ENCODE results near the gene HLA-B.
A peak's percentile ranks its signal among the peaks of the same experiment; 100 is the strongest.
"Not testable (repeated sequence)": the region's sequence is repeated elsewhere in the genome, so short reads cannot be mapped to it uniquely, and the experiment has no call there.

HLA-B gene

GRCh38 chr6:31381666-31382065 is 24.7 kb upstream of the HLA-B start:
- DNase-seq: no peak

GRCh38 chr6:31379850-31380249 is 22.9 kb upstream of the HLA-B start:
- no peak for DNase-seq

GRCh38 chr6:31378721-31379103 is 21.7 kb upstream of the HLA-B start:
- no peak for DNase-seq

- DNase-seq: no peak
These were observed 21.2 kb upstream of the HLA-B start for GRCh38 chr6:31378062-31378720.

- DNase-seq: no peak
These were observed 20.1 kb upstream of the HLA-B start for GRCh38 chr6:31377029-31377428.

GRCh38 chr6:31375699-31376098 is 18.7 kb upstream of the HLA-B start:
- DNase-seq: no peak

- DNase-seq: not testable (repeated sequence)
These were observed 17.1 kb upstream of the HLA-B start for GRCh38 chr6:31374118-31374517.

GRCh38 chr6:31368461-31368860 is 11.5 kb upstream of the HLA-B start:
- DNase-seq: no peak

- peak; percentile 82 to 89 for DNase-seq
These were observed 9.9 kb upstream of the HLA-B start for GRCh38 chr6:31366693-31367470.

- no peak for DNase-seq
These were observed 8.9 kb upstream of the HLA-B start for GRCh38 chr6:31365864-31366263.

GRCh38 chr6:31363811-31364210 is 6.8 kb upstream of the HLA-B start:
- DNase-seq: no peak

GRCh38 chr6:31362751-31363150 is 5.8 kb upstream of the HLA-B start:
- no peak for DNase-seq

- no peak for DNase-seq
These were observed 2.6 kb upstream of the HLA-B start for GRCh38 chr6:31359581-31359980.

- DNase-seq: no peak
These were observed 1.3 kb upstream of the HLA-B start for GRCh38 chr6:31358302-31358701.

GRCh38 chr6:31357886-31358285 is 907 bp upstream of the HLA-B start:
- no peak for DNase-seq

- peak; percentile 23 to 38 for DNase-seq
These were observed 598 bp downstream of the HLA-B start for GRCh38 chr6:31356216-31356945.

- no peak for DNase-seq
These were observed 1.4 kb downstream of the HLA-B start for GRCh38 chr6:31355583-31355948.

- DNase-seq: no peak
These were observed 2.0 kb downstream of the HLA-B start for GRCh38 chr6:31354864-31355582.

- peak; percentile 9 to 34 for DNase-seq
These were observed 2.7 kb downstream of the HLA-B start for GRCh38 chr6:31354158-31354863.

GRCh38 chr6:31353384-31353945 is 3.5 kb downstream of the HLA-B start:
- DNase-seq: no peak

GRCh38 chr6:31352683-31353383 is 4.1 kb downstream of the HLA-B start:
- peak; percentile 12 for DNase-seq

GRCh38 chr6:31352310-31352682 is 4.7 kb downstream of the HLA-B start:
- no peak for DNase-seq

All from stimulated activated CD4-positive, alpha-beta T cell treated with anti-CD3 and anti-CD28 coated beads, Interleukin-4, amount 100 ng/mL, for 4 hours (primary cell).